ENCODE measurements around the gene EPPIN. TPM values are rescaled to one million over a fixed set of nuclear protein-coding genes. Genes with fewer than 3 reads are reported as not detected.
"Not testable (repeated sequence)": the region's sequence is repeated elsewhere in the genome, so short reads cannot be mapped to it uniquely, and the experiment has no call there.

EPPIN gene
- total RNA-seq, 2 experiments from 2014 or later = not detected

DNA sequence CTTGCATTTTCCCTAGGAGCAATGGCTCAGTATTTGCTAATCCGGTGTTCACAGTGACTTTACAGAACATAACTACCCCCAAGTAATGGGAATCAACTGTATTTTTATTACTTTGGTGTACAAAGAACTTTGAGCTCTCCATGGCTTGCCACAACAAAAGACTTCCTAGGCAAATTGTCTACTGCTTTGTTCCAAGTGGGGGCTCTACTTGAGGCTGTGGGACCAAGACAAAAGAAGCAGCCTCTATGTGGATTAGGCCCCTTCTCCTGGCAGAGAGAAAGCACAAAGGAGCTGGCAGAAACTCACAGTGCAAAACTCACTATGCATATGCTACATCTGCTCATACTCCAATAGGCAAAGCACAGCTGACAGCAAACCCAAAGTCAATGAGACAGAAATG lies 31.0 kb upstream of the EPPIN start:
- ChIA-PET POLR2A (no interaction called here), CTCF (interaction anchor here (1.0 kb wide), 1 partner anchor 15 kb away, joined by 3 read pairs; no protein-coding TSS in a partner anchor)
- Mint-ChIP-seq H3K9me3 (ENCODE audit: low read depth) (no peaks in the 10 kb centered on the region), H3K4me3 (no peak overlapping the region), H3K27me3 (peaks cover 22% of the 10 kb centered on the region), H3K4me1 (no peaks in the 10 kb centered on the region), H3K27ac (no peak overlapping the region), H3K36me3 (ENCODE audit: low read depth) (no peaks in the 10 kb centered on the region)
- DNase-seq (no peak), ATAC-seq (no peak)
- intact Hi-C loops (cut with DNase I, micrococcal nuclease) = no loop called here

DNA sequence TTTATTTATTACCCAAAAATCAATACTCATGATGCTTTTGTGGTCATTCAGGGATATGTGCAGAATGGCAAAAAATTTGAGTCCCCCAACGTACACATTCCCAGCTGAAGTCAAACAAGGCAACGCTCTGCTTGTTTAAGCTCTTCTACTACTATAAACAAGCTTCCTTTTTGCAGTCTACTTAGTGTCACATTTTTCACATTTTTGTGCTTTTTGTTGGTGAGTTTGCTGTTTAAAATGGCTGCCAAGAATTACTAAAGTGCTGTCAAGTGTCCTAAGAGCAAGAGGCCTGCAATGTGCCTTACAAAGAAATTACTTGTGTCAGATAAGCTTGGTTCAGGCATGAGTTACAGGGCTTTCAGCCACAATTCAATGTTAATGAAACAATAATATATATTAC lies 29.8 kb upstream of the EPPIN start:
- DNase-seq = no peak
- Mint-ChIP-seq H3K4me3 (no peak overlapping the region), H3K9me3 (ENCODE audit: low read depth) (no peaks in the 10 kb centered on the region), H3K36me3 (ENCODE audit: low read depth) (no peaks in the 10 kb centered on the region), H3K27ac (no peak overlapping the region), H3K4me1 (no peaks in the 10 kb centered on the region), H3K27me3 (peaks cover 19% of the 10 kb centered on the region)
- ATAC-seq = no peak
- ChIA-PET POLR2A (no interaction called here), CTCF (no interaction called here)
- intact Hi-C loops (cut with DNase I, micrococcal nuclease) = no loop called here

DNA sequence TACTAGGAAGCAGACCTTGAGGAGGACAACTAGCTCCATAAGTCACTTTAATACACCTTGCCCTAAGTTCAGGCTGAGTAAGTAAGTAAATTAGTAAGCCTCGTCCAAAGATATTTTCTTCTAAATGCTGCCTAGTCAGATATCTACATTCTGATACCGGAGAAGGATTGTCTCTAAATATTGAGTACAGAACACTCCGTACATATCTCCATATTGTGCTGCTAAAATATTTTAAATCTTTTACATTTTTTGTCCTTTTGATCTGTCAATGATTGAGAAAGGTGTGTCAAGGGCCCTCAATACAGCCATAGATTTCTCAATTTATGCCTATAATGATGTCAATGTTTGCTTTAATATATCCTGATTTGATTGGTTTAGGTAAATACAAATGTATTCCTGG lies 28.7 kb upstream of the EPPIN start:
- H3K4me1 Mint-ChIP-seq = no peaks in the 10 kb centered on the region
- ChIA-PET POLR2A (no interaction called here), CTCF (no interaction called here)
- H3K4me3 Mint-ChIP-seq = no peak overlapping the region
- H3K27me3 Mint-ChIP-seq = peaks cover 19% of the 10 kb centered on the region
- intact Hi-C loops (cut with DNase I, micrococcal nuclease) = no loop called here
- no peaks in the 10 kb centered on the region for H3K9me3 Mint-ChIP-seq (ENCODE audit: low read depth)
- no peak overlapping the region for H3K27ac Mint-ChIP-seq
- no peaks in the 10 kb centered on the region for H3K36me3 Mint-ChIP-seq (ENCODE audit: low read depth)
- no peak for DNase-seq
- no peak for ATAC-seq

- H3K4me1 Mint-ChIP-seq; H3K27ac Mint-ChIP-seq; H3K4me3 Mint-ChIP-seq; POLR2A ChIA-PET; DNase-seq; ATAC-seq; CTCF ChIA-PET; intact Hi-C loops (cut with DNase I, micrococcal nuclease); H3K27me3 Mint-ChIP-seq; H3K9me3 Mint-ChIP-seq (ENCODE audit: low read depth); H3K36me3 Mint-ChIP-seq (ENCODE audit: low read depth): not testable (repeated sequence)
Measured at GRCh38 chr20:45569650-45570049, 22.4 kb upstream of the EPPIN start.

DNA sequence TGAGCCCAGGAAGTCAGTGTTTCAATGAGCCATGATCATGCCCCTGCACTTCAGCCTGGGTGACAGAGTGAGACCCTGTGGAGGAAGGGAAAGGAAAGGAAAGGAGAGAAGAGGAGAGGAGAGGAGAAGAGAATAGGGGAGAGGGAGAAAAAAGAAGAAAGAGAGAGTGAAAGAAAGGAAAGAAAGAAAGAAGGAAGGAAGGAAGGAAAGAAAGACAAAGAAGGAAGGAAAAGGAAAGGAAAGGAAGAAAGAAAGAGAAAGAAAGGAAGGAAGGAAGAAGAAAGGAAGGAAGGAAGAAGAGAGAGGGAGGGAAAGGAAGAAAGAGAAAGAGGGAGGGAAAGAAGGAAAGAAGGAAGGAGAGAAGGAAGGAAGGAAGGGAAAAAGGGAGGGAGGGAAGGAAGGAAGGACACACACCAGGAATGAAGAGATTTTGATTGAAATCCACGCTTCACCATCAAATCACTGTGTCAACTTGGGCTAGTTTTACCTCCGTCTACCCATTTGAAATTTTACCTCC lies 17.6 kb upstream of the EPPIN start:
- H3K4me1 Mint-ChIP-seq = no peaks in the 10 kb centered on the region
- intact Hi-C loops (cut with DNase I, micrococcal nuclease) = no loop called here

GRCh38 chr20:45555198-45555597 lies 8.0 kb upstream of the EPPIN start:
- no peaks in the 10 kb centered on the region for H3K4me1 Mint-ChIP-seq
- H3K4me3 Mint-ChIP-seq = no peak overlapping the region
- ATAC-seq (no peak), DNase-seq (no peak)
- intact Hi-C loops (cut with DNase I, micrococcal nuclease) = no loop called here
- CTCF ChIA-PET = interaction anchor here (0.6 kb wide), 1 partner anchor 1474 kb away, joined by 4 read pairs; no protein-coding TSS in a partner anchor
- H3K27ac Mint-ChIP-seq = no peak overlapping the region
- no peaks in the 10 kb centered on the region for H3K9me3 Mint-ChIP-seq (ENCODE audit: low read depth)
- H3K27me3 Mint-ChIP-seq = peaks cover 17% of the 10 kb centered on the region
- no peaks in the 10 kb centered on the region for H3K36me3 Mint-ChIP-seq (ENCODE audit: low read depth)
- POLR2A ChIA-PET = no interaction called here

More for the DNA sequence above, 17.6 kb upstream of the EPPIN start:
- Mint-ChIP-seq H3K4me3 (no peak overlapping the region), H3K36me3 (ENCODE audit: low read depth) (no peaks in the 10 kb centered on the region), H3K27me3 (peaks cover 11% of the 10 kb centered on the region), H3K9me3 (ENCODE audit: low read depth) (peaks cover 2% of the 10 kb centered on the region), H3K27ac (no peak overlapping the region)
- CTCF ChIA-PET = no interaction called here
- no peak for ATAC-seq
- no peak for DNase-seq
- POLR2A ChIA-PET = no interaction called here

DNA sequence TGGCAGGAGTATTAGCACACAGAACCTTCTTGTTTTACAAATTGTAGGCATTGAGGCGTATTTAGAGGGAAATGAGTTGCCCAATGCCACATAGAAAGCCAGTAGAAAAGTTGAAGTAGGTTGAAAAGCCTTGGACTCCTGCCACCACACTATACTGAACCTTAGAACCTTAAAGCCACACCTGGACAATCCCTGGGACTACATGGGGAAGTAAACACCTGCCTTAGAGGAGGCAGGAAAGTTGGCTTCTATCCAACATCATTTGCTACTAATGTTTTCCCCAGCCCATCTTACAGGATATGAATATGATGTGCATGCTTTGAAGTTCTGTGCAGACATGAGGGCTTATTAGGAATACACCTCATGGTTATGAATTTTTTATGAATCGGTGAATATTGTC lies 5.3 kb upstream of the EPPIN start:
- DNase-seq = no peak
- Mint-ChIP-seq H3K4me3 (no peak overlapping the region), H3K27ac (no peak overlapping the region), H3K27me3 (peaks cover 18% of the 10 kb centered on the region), H3K9me3 (ENCODE audit: low read depth) (no peaks in the 10 kb centered on the region), H3K4me1 (no peaks in the 10 kb centered on the region), H3K36me3 (ENCODE audit: low read depth) (no peaks in the 10 kb centered on the region)
- ChIA-PET POLR2A (no interaction called here), CTCF (no interaction called here)
- ATAC-seq = no peak
- intact Hi-C loops (cut with DNase I, micrococcal nuclease) = no loop called here

DNA sequence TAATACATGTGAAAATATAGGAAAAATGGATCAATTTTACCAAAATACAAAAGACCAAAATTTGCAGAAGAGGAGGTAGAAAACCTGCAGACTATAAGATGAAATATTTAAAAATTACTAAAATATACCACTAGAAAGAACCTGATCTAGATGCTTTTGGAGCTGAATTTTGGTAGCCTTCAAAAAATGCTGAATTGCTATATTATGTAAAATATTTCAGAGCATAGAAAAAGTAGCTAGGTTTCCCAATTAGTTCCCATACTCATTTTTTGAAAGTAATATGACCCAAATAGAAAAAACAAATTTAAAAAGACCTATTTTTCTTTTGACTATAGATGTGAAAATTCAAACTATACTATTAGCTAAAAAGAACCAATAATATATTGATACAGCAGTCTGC lies 3.6 kb upstream of the EPPIN start:
- ChIA-PET CTCF (interaction anchor here (0.5 to 1.3 kb wide), 3 partner anchors 41 to 247 kb away, joined by 3 to 5 read pairs (median 4); no protein-coding TSS in a partner anchor), POLR2A (no interaction called here)
- no peak for DNase-seq
- peaks cover 17% of the 10 kb centered on the region for H3K27me3 Mint-ChIP-seq
- no peak overlapping the region for H3K27ac Mint-ChIP-seq
- no peaks in the 10 kb centered on the region for H3K36me3 Mint-ChIP-seq (ENCODE audit: low read depth)
- no peaks in the 10 kb centered on the region for H3K4me1 Mint-ChIP-seq
- no peak overlapping the region for H3K4me3 Mint-ChIP-seq
- ATAC-seq = no peak
- intact Hi-C loops (cut with DNase I, micrococcal nuclease) = no loop called here
- no peaks in the 10 kb centered on the region for H3K9me3 Mint-ChIP-seq (ENCODE audit: low read depth)

GRCh38 chr20:45548410-45548809 lies 1.2 kb upstream of the EPPIN start:
- H3K9me3 Mint-ChIP-seq (ENCODE audit: low read depth) = no peaks in the 10 kb centered on the region

DNA sequence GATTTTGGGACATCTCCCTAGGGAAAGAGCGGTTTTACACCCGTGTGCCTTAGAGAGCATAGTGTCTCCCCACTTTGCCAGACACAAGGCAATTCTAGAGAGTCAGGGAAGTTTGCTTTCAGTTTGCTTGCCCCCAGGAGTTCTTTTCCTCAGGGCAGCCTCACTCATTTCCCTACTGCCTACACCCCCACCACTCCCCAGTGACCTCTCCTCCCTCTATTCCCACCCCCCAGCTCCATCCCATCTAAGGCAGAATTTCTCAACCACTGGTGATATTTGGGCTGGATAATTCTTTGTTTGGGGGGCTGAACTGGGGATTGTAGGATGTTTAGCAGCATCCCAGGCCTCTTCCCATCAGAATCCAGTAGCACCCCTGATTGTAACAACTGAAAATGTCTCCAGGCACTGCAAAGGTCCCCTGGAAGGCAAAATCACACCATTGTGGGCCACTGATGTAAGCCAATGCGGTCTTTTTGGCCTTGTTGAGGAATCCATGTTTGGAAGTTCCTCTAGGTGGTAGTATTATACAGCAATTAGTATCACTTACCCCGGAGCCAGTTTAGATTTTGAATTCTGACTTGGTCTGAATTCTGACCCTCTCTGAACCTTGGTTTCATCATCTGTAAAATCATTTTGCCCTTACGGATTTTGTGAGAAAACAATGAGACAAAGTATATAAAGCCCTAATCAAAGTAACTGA lies 1.3 kb downstream of the EPPIN start:
- Mint-ChIP-seq H3K4me3 (no peak overlapping the region), H3K27me3 (peaks cover 36% of the 10 kb centered on the region), H3K36me3 (ENCODE audit: low read depth) (no peaks in the 10 kb centered on the region), H3K27ac (no peak overlapping the region), H3K9me3 (ENCODE audit: low read depth) (no peaks in the 10 kb centered on the region), H3K4me1 (no peaks in the 10 kb centered on the region)
- intact Hi-C loops (cut with DNase I, micrococcal nuclease) = loop anchor here (1.0 to 2.0 kb wide), 2 partner anchors 225 kb away; no protein-coding TSS in a partner anchor
- ATAC-seq = no peak
- ChIA-PET CTCF (no interaction called here), POLR2A (no interaction called here)
- DNase-seq = no peak

More at GRCh38 chr20:45548410-45548809, 1.2 kb upstream of the EPPIN start:
- DNase-seq (no peak), ATAC-seq (no peak)
- peaks cover 25% of the 10 kb centered on the region for H3K27me3 Mint-ChIP-seq
- no peaks in the 10 kb centered on the region for H3K4me1 Mint-ChIP-seq
- H3K27ac Mint-ChIP-seq = no peak overlapping the region
- CTCF ChIA-PET = interaction anchor here (0.6 kb wide), 1 partner anchor 102 kb away, joined by 3 read pairs; no protein-coding TSS in a partner anchor
- intact Hi-C loops (cut with DNase I, micrococcal nuclease) = no loop called here
- no peak overlapping the region for H3K4me3 Mint-ChIP-seq
- POLR2A ChIA-PET = no interaction called here
- H3K36me3 Mint-ChIP-seq (ENCODE audit: low read depth) = no peaks in the 10 kb centered on the region

DNA sequence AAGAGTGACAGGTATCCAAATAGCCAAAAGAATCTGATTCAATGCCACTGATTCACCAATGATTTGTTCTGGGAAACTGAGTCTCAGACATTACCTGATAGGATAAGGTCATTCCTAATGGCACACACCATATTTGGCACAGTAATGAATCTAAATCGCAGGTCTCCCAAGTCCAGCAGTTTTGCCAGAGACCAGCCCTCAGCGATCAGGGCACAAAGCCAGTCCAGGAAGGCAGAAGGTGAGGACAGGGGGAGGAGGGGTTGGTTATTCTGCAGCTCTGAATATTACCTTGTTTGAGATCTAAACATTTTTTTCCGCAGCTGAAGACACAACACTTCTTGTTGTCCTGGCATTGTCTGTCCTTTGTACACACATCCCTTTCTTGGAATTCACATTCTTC lies 1.9 kb downstream of the EPPIN start:
- Mint-ChIP-seq H3K4me3 (no peak overlapping the region), H3K9me3 (ENCODE audit: low read depth) (no peaks in the 10 kb centered on the region), H3K4me1 (no peaks in the 10 kb centered on the region), H3K36me3 (ENCODE audit: low read depth) (no peaks in the 10 kb centered on the region), H3K27me3 (peaks cover 39% of the 10 kb centered on the region), H3K27ac (no peak overlapping the region)
- ATAC-seq (no peak), DNase-seq (no peak)
- ChIA-PET POLR2A (no interaction called here), CTCF (no interaction called here)
- intact Hi-C loops (cut with DNase I, micrococcal nuclease) = no loop called here

GRCh38 chr20:45539382-45539781 lies 7.8 kb downstream of the EPPIN start, which contains the start of gene WFDC6:
Gene WFDC6 (minus strand): TSS chr20:45539482. CDS start chr20:45539407, 75 bp downstream.
- no peak within 1 kb of the TSS for H3K27ac Mint-ChIP-seq
- DNase-seq (no peak), ATAC-seq (no peak)
- no peaks in the 10 kb centered on the region for H3K4me1 Mint-ChIP-seq
- intact Hi-C loops (cut with DNase I, micrococcal nuclease) = no loop called here
- H3K27me3 Mint-ChIP-seq = peaks cover 35% of the 10 kb centered on the region
- no peak within 1 kb of the TSS for H3K4me3 Mint-ChIP-seq
- POLR2A ChIA-PET = no interaction called here
- no peaks in the 10 kb centered on the region for H3K9me3 Mint-ChIP-seq (ENCODE audit: low read depth)
- CTCF ChIA-PET = interaction anchor here (0.7 kb wide), 1 partner anchor 25 kb away, joined by 3 read pairs; no protein-coding TSS in a partner anchor
- H3K36me3 Mint-ChIP-seq (ENCODE audit: low read depth) = no peaks in the 10 kb centered on the region
